GM12873 (cell line): ENCODE measurements around the gene MGP.

Experiments
- TF ChIP-seq, protein P1 (sequence below): IDR thresholded peaks from 2 replicates; pipeline ENCODE4 v1.5.1; 2012; ENCODE audit warnings: low read depth, mild to moderate bottlenecking, moderate library complexity, low read length, control low read depth; ENCODE audit not compliant: insufficient read depth; ENCODE audit errors: missing control alignments

MGP gene

DNA sequence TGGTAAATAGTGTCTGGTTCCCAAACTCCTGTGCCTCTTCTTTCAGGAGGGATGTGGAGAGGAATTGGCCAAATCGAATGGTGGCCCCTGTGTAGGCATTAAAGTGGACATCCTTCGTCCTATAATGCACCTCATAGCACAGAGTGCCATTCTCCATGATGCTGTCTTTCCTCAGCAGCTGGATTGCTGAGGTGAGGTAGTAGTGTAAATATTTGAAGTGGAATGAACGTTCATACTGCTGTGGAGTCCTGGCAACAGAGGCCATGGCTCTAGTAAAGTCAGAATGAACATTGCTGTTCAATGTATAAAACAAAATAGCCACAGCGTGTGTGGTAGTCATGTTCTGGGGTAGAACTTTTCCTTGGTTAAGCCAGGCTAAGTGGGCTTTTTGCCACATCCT, 45.0 kb downstream of the MGP start:
- TF ChIP-seq, protein P1, sequence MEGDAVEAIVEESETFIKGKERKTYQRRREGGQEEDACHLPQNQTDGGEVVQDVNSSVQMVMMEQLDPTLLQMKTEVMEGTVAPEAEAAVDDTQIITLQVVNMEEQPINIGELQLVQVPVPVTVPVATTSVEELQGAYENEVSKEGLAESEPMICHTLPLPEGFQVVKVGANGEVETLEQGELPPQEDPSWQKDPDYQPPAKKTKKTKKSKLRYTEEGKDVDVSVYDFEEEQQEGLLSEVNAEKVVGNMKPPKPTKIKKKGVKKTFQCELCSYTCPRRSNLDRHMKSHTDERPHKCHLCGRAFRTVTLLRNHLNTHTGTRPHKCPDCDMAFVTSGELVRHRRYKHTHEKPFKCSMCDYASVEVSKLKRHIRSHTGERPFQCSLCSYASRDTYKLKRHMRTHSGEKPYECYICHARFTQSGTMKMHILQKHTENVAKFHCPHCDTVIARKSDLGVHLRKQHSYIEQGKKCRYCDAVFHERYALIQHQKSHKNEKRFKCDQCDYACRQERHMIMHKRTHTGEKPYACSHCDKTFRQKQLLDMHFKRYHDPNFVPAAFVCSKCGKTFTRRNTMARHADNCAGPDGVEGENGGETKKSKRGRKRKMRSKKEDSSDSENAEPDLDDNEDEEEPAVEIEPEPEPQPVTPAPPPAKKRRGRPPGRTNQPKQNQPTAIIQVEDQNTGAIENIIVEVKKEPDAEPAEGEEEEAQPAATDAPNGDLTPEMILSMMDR: no peak

DNA sequence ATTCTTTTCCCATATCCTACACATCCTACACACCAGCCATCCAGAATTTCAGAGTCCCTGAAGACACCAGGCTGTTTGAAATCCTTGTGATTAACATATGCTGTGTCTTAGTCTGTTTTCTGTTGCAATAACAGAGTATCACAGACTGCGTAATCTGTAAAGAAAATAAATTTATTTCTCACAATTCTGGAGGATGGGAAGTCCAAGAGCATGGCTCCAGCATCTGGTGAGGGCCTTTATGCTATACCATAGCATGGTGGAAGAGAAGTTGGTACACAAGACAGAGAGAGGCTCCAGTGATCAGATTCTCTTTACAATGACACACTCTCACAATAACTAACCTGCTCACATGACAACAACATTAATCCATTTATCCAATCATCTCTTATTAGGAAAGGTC, 46.4 kb downstream of the MGP start:
- TF ChIP-seq, protein P1: no peak

DNA sequence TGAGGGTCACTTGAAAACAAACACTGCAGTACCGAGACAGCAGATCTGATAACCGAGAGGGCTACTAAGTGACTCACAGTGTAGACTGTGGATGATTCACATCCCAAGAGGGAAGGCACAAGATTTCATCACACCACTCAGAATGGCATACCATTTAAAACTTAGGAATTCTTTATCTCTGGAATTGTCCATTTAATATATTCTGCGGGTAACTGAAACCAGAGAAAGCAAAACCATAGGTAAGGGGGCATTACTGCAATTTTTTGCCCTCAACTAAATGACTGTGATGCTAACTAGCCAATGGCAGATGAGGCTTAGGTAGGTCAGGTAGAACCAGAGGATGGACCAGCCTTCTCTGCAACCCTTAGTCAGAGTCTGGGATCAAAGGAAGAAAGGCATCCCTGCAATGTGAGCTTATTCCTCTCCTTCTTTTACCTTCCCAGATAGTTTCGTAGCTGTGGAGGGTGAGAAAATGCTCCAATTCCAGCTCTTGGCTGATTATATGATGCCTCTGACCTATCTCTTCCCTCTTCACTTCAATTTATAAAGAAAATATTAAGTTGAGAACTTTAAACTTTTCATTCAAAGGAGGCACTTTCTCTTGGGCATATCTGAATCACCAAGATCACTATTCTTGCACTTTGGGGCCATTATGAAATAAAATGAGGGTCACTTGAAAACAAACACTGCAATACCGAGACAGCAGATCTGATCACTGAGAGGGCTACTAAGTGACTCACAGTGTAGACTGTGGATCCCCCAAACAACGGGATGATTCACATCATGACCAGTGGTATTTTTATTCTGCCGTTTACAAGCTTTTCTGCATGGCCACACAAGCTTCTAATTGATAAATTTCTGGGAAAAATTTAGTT, 49.1 kb downstream of the MGP start:
- TF ChIP-seq, protein P1: no peak

DNA sequence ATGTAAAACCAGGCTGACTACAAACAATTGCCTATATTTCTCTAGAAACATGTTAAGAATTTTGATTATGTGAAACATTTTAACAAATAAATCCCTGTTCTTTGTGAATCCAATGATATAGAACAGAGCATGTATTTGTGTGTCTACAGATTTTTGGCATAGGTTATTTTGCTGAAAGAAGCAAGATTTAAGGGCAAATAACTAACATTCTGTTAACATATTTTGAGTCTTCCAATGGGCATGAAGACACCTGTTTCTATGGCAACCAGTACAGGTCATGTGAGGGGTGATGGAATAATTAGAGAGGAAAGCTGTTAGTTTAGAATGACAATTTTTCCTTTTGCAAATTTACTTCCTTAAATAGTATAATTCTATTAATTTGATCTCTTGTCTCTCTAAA, 51.1 kb downstream of the MGP start:
- TF ChIP-seq, protein P1: no peak

DNA sequence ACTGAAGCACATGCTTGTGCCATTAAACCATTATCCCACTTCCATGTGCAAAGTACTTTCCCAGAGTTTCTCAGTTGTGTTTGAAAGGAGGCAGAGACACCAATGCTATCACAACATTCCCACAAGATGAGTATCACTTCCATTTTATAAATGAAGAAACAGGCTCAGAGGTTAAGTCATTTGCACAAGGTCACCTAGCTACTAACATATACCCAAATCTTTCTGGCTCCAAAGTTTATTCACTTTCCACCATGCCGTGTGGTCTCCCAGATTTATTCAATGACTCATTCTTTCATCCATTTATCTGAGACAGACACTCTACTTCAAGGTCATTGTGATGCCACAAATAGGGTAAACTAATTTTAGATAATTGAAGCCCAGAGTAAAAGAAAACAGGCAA, 51.7 kb downstream of the MGP start:
- TF ChIP-seq, protein P1: no peak

DNA sequence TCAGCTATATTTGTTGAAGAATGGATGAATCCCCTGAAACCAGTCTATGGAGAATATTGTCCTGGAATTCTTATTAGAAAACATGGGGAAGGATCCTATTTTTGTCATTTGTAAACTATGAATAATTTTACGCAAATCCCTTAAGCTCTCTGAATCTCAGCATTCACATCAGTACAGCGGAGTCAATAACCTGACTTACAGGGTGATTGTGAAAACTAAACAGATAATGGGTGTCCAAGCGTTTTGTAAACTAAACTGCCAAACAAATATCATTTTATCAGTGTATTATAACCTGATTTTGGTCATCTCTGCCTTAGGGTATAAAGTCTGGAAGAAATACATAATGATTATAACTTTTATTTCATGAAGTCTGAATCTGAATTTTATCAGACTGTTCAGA, 52.3 kb downstream of the MGP start:
- TF ChIP-seq, protein P1: no peak
